Prostate gland (tissue), 2 donors: ENCODE measurements around the gene IWS1. TPM values are rescaled to one million over a fixed set of nuclear protein-coding genes. Genes with fewer than 3 reads are reported as not detected.
"Not testable (repeated sequence)": the region's sequence is repeated elsewhere in the genome, so short reads cannot be mapped to it uniquely, and the experiment has no call there.

ENCODE experiments used
- DNase-seq: peaks from one replicate; pipeline ENCODE4 v3.0.0-alpha.2; 2019; ENCODE audit warnings: low spot score
- H3K27ac ChIP-seq, 2 donors: fragments of 200-600 bp; sonication (generic); 2 replicates each; pipeline ENCODE4 v1.5.1; 2017 to 2019
- H3K27me3 ChIP-seq: fragments of 200-600 bp; sonication (generic); replicated peaks from 2 replicates; pipeline ENCODE4 v1.5.1; 2019; ENCODE audit not compliant: insufficient read depth
- H3K36me3 ChIP-seq, 2 donors: fragments of 200-600 bp; sonication (generic); 1 replicate in 1 of 2; 2 replicates in 1 of 2; pipeline versions ENCODE4 v1.5.1 to v1.8.1; 2017 to 2019
- H3K4me1 ChIP-seq: fragments of 200-600 bp; sonication (generic); replicated peaks from 2 replicates; pipeline ENCODE4 v1.5.1; 2019
- H3K4me3 ChIP-seq, 2 donors: fragments of 200-600 bp; sonication (generic); 2 replicates each; pipeline ENCODE4 v1.5.1; 2017 to 2019
- H3K9me3 ChIP-seq: fragments of 200-600 bp; sonication (generic); 2 replicates; pipeline ENCODE4 v1.5.1; 2017
- CTCF ChIP-seq, 4 experiments: fragments of 200-600 bp in 2 of 4; fragments of 450-650 bp in 2 of 4; sonication (generic) in 2 of 4; IDR thresholded peaks; 1 replicate in 3 of 4; 2 replicates in 1 of 4; pipeline ENCODE4 v1.5.1; 2016 to 2019; ENCODE audit warnings: antibody characterized with exemption in 4 of 4, mild to moderate bottlenecking in 2 of 4, moderate library complexity in 2 of 4
- POLR2A ChIP-seq: fragments of 450-650 bp; IDR thresholded peaks from one replicate; pipeline ENCODE4 v1.6.1; 2016; ENCODE audit warnings: antibody characterized with exemption, mild to moderate bottlenecking
- POLR2AphosphoS5 ChIP-seq: sonication (generic); formaldehyde crosslinking; IDR thresholded peaks from one replicate; pipeline ENCODE4 v1.6.1; 2017; ENCODE audit warnings: antibody characterized with exemption
- WGBS: methylation state at CpG from one replicate; pipeline ENCODE4 v1.1.5; 2018; 5-methylcytosine and 5-hydroxymethylcytosine counted together
- intact Hi-C: fragments of 100-400 bp; cut with DNase I; formaldehyde crosslinking; loops from one replicate; pipeline ENCODE4 v1.14.2; 2022
- total RNA-seq, 2 donors: library from RNA; depleted of rRNA; stranded (reverse); fragments of >200 nt; gene quantifications; one replicate each; pipeline ENCODE4 v1.1.0, GENCODE V29; 2016

IWS1 gene
- total RNA-seq, 2 donors from 2014 or later: 36.6 to 42.3 TPM

GRCh38 chr2:127525691-127526131 is 578 bp downstream of the IWS1 start:
- intact Hi-C loops: loop anchor here (10.0 kb wide), 1 partner anchor 149 kb away; the partner anchor contains the start of gene LIMS2
- 1% methylated on average over 19 of the region's 19 CpGs for WGBS
- TF ChIP-seq POLR2AphosphoS5 (no peak), POLR2A (no peak), CTCF (IDR thresholded peaks at IDR 0.05) (no peak)
- no peak for DNase-seq
- no peaks in the 10 kb centered on the region for H3K36me3 ChIP-seq
- H3K9me3 ChIP-seq: no peaks in the 10 kb centered on the region
- H3K4me1 ChIP-seq: no peaks in the 10 kb centered on the region
- no peaks in the 10 kb centered on the region for H3K27me3 ChIP-seq
- peak overlapping the region; percentile 87 to 95 for H3K4me3 ChIP-seq
- peak overlapping the region; percentile 91 to 92 for H3K27ac ChIP-seq

- H3K27ac ChIP-seq, H3K9me3 ChIP-seq, H3K36me3 ChIP-seq, H3K4me3 ChIP-seq, H3K4me1 ChIP-seq, H3K27me3 ChIP-seq, DNase-seq: not testable (repeated sequence)
- 96% methylated on average over 7 of the region's 7 CpGs for WGBS
- intact Hi-C loops: loop anchor here (10.0 kb wide), 1 partner anchor 150 kb away; the partner anchor contains the start of gene LIMS2
These were observed 2.0 kb downstream of the IWS1 start for GRCh38 chr2:127524198-127524834.

GRCh38 chr2:127523269-127523939 is 2.9 kb downstream of the IWS1 start:
- no peaks in the 10 kb centered on the region for H3K4me1 ChIP-seq
- no peaks in the 10 kb centered on the region for H3K9me3 ChIP-seq
- H3K27me3 ChIP-seq: no peaks in the 10 kb centered on the region
- TF ChIP-seq POLR2AphosphoS5: no peak
- TF ChIP-seq CTCF (IDR thresholded peaks at IDR 0.05): no peak
- TF ChIP-seq POLR2A: no peak
- H3K27ac ChIP-seq: no peak overlapping the region
- no peak overlapping the region for H3K4me3 ChIP-seq
- 79% methylated on average over 8 of the region's 8 CpGs for WGBS
- intact Hi-C loops: loop anchor here (10.0 kb wide), 1 partner anchor 151 kb away; the partner anchor contains the start of gene LIMS2
- no peaks in the 10 kb centered on the region for H3K36me3 ChIP-seq
- DNase-seq: no peak

- no peak overlapping the region for H3K27ac ChIP-seq
- no peak overlapping the region for H3K4me3 ChIP-seq
- no peaks in the 10 kb centered on the region for H3K9me3 ChIP-seq
- H3K4me1 ChIP-seq: no peaks in the 10 kb centered on the region
- TF ChIP-seq POLR2AphosphoS5 (no peak), POLR2A (no peak), CTCF (IDR thresholded peaks at IDR 0.05) (no peak)
- intact Hi-C loops: loop anchor here (10.0 kb wide), 1 partner anchor 154 kb away; the partner anchor contains the start of gene LIMS2
- DNase-seq: no peak
- WGBS: 89% methylated on average over 4 of the region's 4 CpGs
- H3K27me3 ChIP-seq: no peaks in the 10 kb centered on the region
- H3K36me3 ChIP-seq: no peaks in the 10 kb centered on the region
These were observed 5.9 kb downstream of the IWS1 start for GRCh38 chr2:127520424-127520823.

GRCh38 chr2:127517465-127517864 is 8.8 kb downstream of the IWS1 start:
- DNase-seq: no peak
- Histone ChIP-seq H3K36me3 (no peaks in the 10 kb centered on the region), H3K4me1 (no peaks in the 10 kb centered on the region), H3K9me3 (no peaks in the 10 kb centered on the region), H3K27ac (no peak overlapping the region), H3K27me3 (no peaks in the 10 kb centered on the region), H3K4me3 (no peak overlapping the region)
- TF ChIP-seq POLR2A (no peak), CTCF (IDR thresholded peaks at IDR 0.05) (no peak), POLR2AphosphoS5 (no peak)
- 96% methylated on average over 2 of the region's 2 CpGs for WGBS
- intact Hi-C loops: no loop called here
